HepG2 (cell line): ENCODE data around the gene CHID1. TPM values are rescaled to one million over a fixed set of nuclear protein-coding genes. Genes with fewer than 3 reads are reported as not detected.
A peak's percentile ranks its signal among the peaks of the same experiment; 100 is the strongest.

Experiments
- CAMTA2 ChIP-seq: sonication (generic); formaldehyde crosslinking; IDR thresholded peaks from 2 replicates; pipeline ENCODE4 v1.4.0; 2020; ENCODE audit warnings: mild to moderate bottlenecking, missing genetic modification reagents, borderline replicate concordance
- ELF1 ChIP-seq: sonication (generic); formaldehyde crosslinking; IDR thresholded peaks from 2 replicates; pipeline ENCODE4 v1.4.0; 2020; ENCODE audit warnings: missing genetic modification reagents
- ERF ChIP-seq: IDR thresholded peaks from 2 replicates; pipeline ENCODE4 v1.6.1; 2018; ENCODE audit warnings: missing biosample characterization, missing genetic modification reagents
- MED1 ChIP-seq: sonication (generic); formaldehyde crosslinking; IDR thresholded peaks from 2 replicates; pipeline ENCODE4 v1.4.0; 2020; ENCODE audit warnings: missing genetic modification reagents
- PHF5A ChIP-seq: IDR thresholded peaks from one replicate; pipeline ENCODE4 v1.6.1; 2018; ENCODE audit warnings: low read depth, missing genetic modification reagents; ENCODE audit not compliant: unreplicated experiment
- POLR2AphosphoS5 ChIP-seq: IDR thresholded peaks from 2 replicates; pipeline ENCODE4 v1.6.1; 2012; ENCODE audit warnings: low read depth, low read length
- SCMH1 ChIP-seq: sonication (generic); formaldehyde crosslinking; IDR thresholded peaks from 2 replicates; pipeline ENCODE4 v1.9.0; 2021; ENCODE audit warnings: missing genetic modification reagents, mild to moderate bottlenecking, borderline replicate concordance
- SIN3A ChIP-seq: IDR thresholded peaks from 2 replicates; pipeline ENCODE4 v1.6.1; 2011; ENCODE audit warnings: low read depth, mild to moderate bottlenecking, control low read depth, low read length, borderline replicate concordance
- SMAD3 ChIP-seq: sonication (generic); formaldehyde crosslinking; IDR thresholded peaks from 2 replicates; pipeline ENCODE4 v1.4.0; 2020; ENCODE audit warnings: missing genetic modification reagents
- SRSF9 ChIP-seq: fragments of 200-400 bp; formaldehyde crosslinking; IDR thresholded peaks from 2 replicates; pipeline ENCODE4 v1.6.1; 2018; ENCODE audit warnings: borderline replicate concordance, mild to moderate bottlenecking, low read depth, low read length; ENCODE audit not compliant: insufficient read depth, poor library complexity, severe bottlenecking
- YEATS4 ChIP-seq: sonication (generic); formaldehyde crosslinking; IDR thresholded peaks from 2 replicates; pipeline ENCODE4 v1.4.0; 2020; ENCODE audit warnings: missing genetic modification reagents, borderline replicate concordance
- ZNF546 ChIP-seq: sonication (generic); formaldehyde crosslinking; conservative IDR thresholded peaks from 2 replicates; pipeline ENCODE4 v1.8.1; 2023; ENCODE audit warnings: mild to moderate bottlenecking, missing genetic modification reagents
- ZSCAN9 ChIP-seq: IDR thresholded peaks from 2 replicates; pipeline ENCODE4 v1.6.1; 2016; ENCODE audit warnings: borderline replicate concordance
- polyA plus RNA-seq, 8 experiments: library from polyadenylated mRNA; depleted of rRNA in 3 of 8; stranded (reverse) in 7 of 8; unstranded in 1 of 8; fragments of >200 nt; fragmentation: Illumina TruSeq in 4 of 8; extraction: Trizol in 4 of 8; gene quantifications; 2 replicates each; pipeline versions ENCODE4 v1.2.1 to v1.2.3, GENCODE V29; 2011 to 2016; ENCODE audit warnings: low read depth in 4 of 8, missing spikeins in 1 of 8, mixed read lengths in 1 of 8; ENCODE audit not compliant: insufficient read depth in 1 of 8
- total RNA-seq, 5 experiments: library from RNA; depleted of rRNA; stranded (reverse); fragments of >200 nt; fragmentation: Illumina TruSeq; extraction: Trizol; gene quantifications; 2 replicates each; pipeline ENCODE4 v1.2.3, GENCODE V29; 2016; ENCODE audit warnings: low read depth in 1 of 5
- TF ChIP-seq, protein P1 (sequence below): sonication (generic); formaldehyde crosslinking; IDR thresholded peaks from 2 replicates; pipeline ENCODE4 v1.5.1; 2020; ENCODE audit warnings: mild to moderate bottlenecking, missing genetic modification reagents, borderline replicate concordance
- TF ChIP-seq, protein P2 (sequence below): sonication (generic); formaldehyde crosslinking; IDR thresholded peaks from 2 replicates; pipeline ENCODE4 v1.8.0; 2022; ENCODE audit warnings: missing genetic modification reagents, low read depth, mild to moderate bottlenecking, borderline replicate concordance
- TF ChIP-seq, protein P3 (sequence below), 2 experiments: sonication (generic) in 1 of 2; formaldehyde crosslinking in 1 of 2; IDR thresholded peaks; 2 replicates each; pipeline versions ENCODE4 v1.5.1 to v1.6.1; 2011 to 2020; ENCODE audit warnings: borderline replicate concordance in 1 of 2, low read depth in 1 of 2, low read length in 1 of 2, mild to moderate bottlenecking in 1 of 2, missing genetic modification reagents in 1 of 2, moderate library complexity in 1 of 2
- TF ChIP-seq, protein P4 (sequence below): sonication (generic); formaldehyde crosslinking; IDR thresholded peaks from 2 replicates; pipeline ENCODE4 v1.8.0; 2022; ENCODE audit warnings: missing genetic modification reagents, mild to moderate bottlenecking, moderate library complexity, borderline replicate concordance
- TF ChIP-seq, protein P5 (sequence below): fragments of 450-650 bp; IDR thresholded peaks from 2 replicates; pipeline ENCODE4 v1.6.1; 2017; ENCODE audit warnings: mild to moderate bottlenecking

The CHID1 gene
- total and polyA plus RNA-seq, 2 of the 13 experiments (the other 11 are each of a cell fraction or from before 2014, with no cell fraction given), result 65.1 to 93.6 TPM

DNA sequence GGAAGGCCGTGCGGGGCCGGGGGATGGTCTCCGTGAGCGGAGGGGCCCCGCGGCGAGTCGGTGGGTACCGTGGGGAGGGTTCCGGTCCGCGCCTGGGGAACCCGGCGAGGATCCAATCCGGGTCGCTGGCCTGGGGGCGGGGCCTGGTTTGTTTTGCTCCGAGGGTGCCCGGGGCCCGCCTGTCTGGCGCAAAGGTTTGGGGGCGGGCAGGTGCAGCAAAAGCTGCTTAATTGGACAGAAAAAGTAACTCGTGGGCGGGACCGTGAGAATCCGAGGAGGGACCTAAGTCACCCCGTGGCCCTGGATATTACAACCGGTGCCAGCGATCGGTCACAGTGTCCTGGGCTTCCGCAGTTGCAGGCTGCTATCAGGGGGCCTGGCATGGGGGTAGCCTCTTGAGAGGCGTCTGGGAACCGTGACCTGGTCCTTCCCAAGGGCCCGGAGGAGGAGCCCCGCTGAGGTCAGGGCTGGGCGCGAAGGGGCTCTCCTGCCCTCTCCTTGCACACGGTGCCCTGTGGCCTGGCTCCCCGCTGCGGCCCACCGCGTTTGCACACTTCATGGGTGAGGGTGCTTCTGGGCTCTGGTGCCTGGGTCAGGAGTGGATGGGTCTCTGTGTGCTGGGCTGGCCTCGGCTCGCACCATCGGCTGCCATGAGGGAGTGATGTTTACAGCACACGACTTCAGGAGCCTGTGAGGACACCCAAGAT, 90.5 kb downstream of the CHID1 start (continued):
- TF ChIP-seq, protein P1, sequence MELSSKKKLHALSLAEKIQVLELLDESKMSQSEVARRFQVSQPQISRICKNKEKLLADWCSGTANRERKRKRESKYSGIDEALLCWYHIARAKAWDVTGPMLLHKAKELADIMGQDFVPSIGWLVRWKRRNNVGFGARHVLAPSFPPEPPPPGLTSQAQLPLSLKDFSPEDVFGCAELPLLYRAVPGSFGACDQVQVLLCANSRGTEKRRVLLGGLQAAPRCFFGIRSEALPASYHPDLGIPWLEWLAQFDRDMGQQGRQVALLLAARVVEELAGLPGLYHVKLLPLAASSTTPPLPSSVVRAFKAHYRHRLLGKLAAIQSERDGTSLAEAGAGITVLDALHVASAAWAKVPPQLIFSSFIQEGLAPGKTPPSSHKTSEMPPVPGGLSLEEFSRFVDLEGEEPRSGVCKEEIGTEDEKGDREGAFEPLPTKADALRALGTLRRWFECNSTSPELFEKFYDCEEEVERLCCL (CRISPR knock-in tag), result no peak
- TF ChIP-seq ZSCAN9 (CRISPR knock-in tag) (no peak), SMAD3 (CRISPR knock-in tag) (no peak), CAMTA2 (no peak), POLR2AphosphoS5 (peak; percentile 45; the same call in 1 of the 2 replicates), SIN3A (peak; percentile 50; the same call in 1 of the 2 replicates), SCMH1 (CRISPR knock-in tag) (no peak), ELF1 (CRISPR knock-in tag) (no peak), PHF5A (CRISPR knock-in tag) (no peak), ERF (CRISPR knock-in tag) (no peak), MED1 (no peak), ZNF546 (CRISPR knock-in tag) (no peak), YEATS4 (CRISPR knock-in tag) (peak; percentile 8; the same call in 1 of the 2 replicates), SRSF9 (no peak)
- TF ChIP-seq, protein P2, sequence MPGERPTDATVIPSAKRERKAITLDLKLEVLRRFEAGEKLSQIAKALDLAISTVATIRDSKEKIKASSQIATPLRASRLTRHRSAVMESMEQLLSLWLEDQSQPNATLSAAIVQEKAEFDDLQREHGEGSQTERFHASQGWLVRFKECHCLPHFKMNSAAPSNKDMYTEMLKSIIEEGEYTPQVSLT (CRISPR knock-in tag), result no peak
- TF ChIP-seq, protein P3, sequence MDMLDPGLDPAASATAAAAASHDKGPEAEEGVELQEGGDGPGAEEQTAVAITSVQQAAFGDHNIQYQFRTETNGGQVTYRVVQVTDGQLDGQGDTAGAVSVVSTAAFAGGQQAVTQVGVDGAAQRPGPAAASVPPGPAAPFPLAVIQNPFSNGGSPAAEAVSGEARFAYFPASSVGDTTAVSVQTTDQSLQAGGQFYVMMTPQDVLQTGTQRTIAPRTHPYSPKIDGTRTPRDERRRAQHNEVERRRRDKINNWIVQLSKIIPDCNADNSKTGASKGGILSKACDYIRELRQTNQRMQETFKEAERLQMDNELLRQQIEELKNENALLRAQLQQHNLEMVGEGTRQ (IDR thresholded peaks at IDR 0.05; ENCODE audit: low read depth, low read length), result no peak
- TF ChIP-seq, protein P3 (CRISPR knock-in tag; IDR thresholded peaks at IDR 0.05; ENCODE audit: borderline replicate concordance), result no peak
- TF ChIP-seq, protein P4, sequence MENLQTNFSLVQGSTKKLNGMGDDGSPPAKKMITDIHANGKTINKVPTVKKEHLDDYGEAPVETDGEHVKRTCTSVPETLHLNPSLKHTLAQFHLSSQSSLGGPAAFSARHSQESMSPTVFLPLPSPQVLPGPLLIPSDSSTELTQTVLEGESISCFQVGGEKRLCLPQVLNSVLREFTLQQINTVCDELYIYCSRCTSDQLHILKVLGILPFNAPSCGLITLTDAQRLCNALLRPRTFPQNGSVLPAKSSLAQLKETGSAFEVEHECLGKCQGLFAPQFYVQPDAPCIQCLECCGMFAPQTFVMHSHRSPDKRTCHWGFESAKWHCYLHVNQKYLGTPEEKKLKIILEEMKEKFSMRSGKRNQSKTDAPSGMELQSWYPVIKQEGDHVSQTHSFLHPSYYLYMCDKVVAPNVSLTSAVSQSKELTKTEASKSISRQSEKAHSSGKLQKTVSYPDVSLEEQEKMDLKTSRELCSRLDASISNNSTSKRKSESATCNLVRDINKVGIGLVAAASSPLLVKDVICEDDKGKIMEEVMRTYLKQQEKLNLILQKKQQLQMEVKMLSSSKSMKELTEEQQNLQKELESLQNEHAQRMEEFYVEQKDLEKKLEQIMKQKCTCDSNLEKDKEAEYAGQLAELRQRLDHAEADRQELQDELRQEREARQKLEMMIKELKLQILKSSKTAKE (CRISPR knock-in tag), result no peak
- TF ChIP-seq, protein P5, sequence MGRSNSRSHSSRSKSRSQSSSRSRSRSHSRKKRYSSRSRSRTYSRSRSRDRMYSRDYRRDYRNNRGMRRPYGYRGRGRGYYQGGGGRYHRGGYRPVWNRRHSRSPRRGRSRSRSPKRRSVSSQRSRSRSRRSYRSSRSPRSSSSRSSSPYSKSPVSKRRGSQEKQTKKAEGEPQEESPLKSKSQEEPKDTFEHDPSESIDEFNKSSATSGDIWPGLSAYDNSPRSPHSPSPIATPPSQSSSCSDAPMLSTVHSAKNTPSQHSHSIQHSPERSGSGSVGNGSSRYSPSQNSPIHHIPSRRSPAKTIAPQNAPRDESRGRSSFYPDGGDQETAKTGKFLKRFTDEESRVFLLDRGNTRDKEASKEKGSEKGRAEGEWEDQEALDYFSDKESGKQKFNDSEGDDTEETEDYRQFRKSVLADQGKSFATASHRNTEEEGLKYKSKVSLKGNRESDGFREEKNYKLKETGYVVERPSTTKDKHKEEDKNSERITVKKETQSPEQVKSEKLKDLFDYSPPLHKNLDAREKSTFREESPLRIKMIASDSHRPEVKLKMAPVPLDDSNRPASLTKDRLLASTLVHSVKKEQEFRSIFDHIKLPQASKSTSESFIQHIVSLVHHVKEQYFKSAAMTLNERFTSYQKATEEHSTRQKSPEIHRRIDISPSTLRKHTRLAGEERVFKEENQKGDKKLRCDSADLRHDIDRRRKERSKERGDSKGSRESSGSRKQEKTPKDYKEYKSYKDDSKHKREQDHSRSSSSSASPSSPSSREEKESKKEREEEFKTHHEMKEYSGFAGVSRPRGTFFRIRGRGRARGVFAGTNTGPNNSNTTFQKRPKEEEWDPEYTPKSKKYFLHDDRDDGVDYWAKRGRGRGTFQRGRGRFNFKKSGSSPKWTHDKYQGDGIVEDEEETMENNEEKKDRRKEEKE, result no peak
